Suprapubic skin (tissue), 4 donors: ENCODE results near the gene LRRN4. TPM values are rescaled to one million over a fixed set of nuclear protein-coding genes. Genes with fewer than 3 reads are reported as not detected.

ENCODE experiments used
- total RNA-seq, 4 donors: library from RNA; depleted of rRNA; stranded (reverse); fragments of >200 nt; gene quantifications; one replicate each; pipeline ENCODE4 v1.1.0, GENCODE V29; 2016

Gene LRRN4
- total RNA-seq, 4 donors from 2014 or later = 0.80 TPM; not detected in 3

Other genes starting within 250 kb of the LRRN4 start
- gene CHGB, start 142.6 kb downstream of the LRRN4 start, total RNA-seq = not detected
- 10 to 100 TPM in 1 of 4 donors, 1 to 10 TPM in 3; 7.7 to 13.0 (median 9.5) TPM for gene TRMT6, start 103.5 kb downstream of the LRRN4 start, total RNA-seq
- gene MCM8, start 103.4 kb downstream of the LRRN4 start, total RNA-seq = 1 to 10 TPM; 4.0 to 6.8 (median 4.8) TPM
- 10 to 100 TPM; 17.7 to 27.1 (median 22.9) TPM for gene CRLS1, start 47.9 kb downstream of the LRRN4 start, total RNA-seq
- 10 to 100 TPM; 32.9 to 53.4 (median 37.5) TPM for gene FERMT1, start 69.0 kb upstream of the LRRN4 start, total RNA-seq